HG02588 (cell line): ENCODE measurements around the gene CCDC33.
"Not testable (repeated sequence)": the region's sequence is repeated elsewhere in the genome, so short reads cannot be mapped to it uniquely, and the experiment has no call there.

Experiments used
- ATAC-seq: cut with Tn5 transposase; IDR thresholded peaks from one replicate; pipeline ENCODE4 v1.9.1; 2021; ENCODE audit warnings: mild to moderate bottlenecking, moderate library complexity; ENCODE audit not compliant: unreplicated experiment

CCDC33 gene

GRCh38 chr15:74352393-74352910 is 116.3 kb downstream of the CCDC33 start:
- no peak for ATAC-seq

GRCh38 chr15:74353992-74354391 is 117.9 kb downstream of the CCDC33 start:
- ATAC-seq: not testable (repeated sequence)

- not testable (repeated sequence) for ATAC-seq
Observed at GRCh38 chr15:74356050-74356449, 119.9 kb downstream of the CCDC33 start.

- not testable (repeated sequence) for ATAC-seq
Observed at GRCh38 chr15:74357514-74357913, 121.4 kb downstream of the CCDC33 start.

- not testable (repeated sequence) for ATAC-seq
Observed at GRCh38 chr15:74359376-74359775, 123.2 kb downstream of the CCDC33 start.

- not testable (repeated sequence) for ATAC-seq
Observed at GRCh38 chr15:74360855-74361254, 124.7 kb downstream of the CCDC33 start.

GRCh38 chr15:74362482-74362881 is 126.4 kb downstream of the CCDC33 start:
- ATAC-seq: no peak

GRCh38 chr15:74364936-74365597 is 128.9 kb downstream of the CCDC33 start:
- ATAC-seq: no peak

- no peak for ATAC-seq
Observed at GRCh38 chr15:74365598-74366445, 129.7 kb downstream of the CCDC33 start.

GRCh38 chr15:74367296-74367854 is 131.2 kb downstream of the CCDC33 start, which contains the start of gene CYP11A1:
CYP11A1 (minus strand) TSS chr15:74367646; CDS start chr15:74367585, 61 bp downstream.
- ATAC-seq: no peak

- no peak for ATAC-seq
Observed at GRCh38 chr15:74368121-74368520, 132.0 kb downstream of the CCDC33 start.

- ATAC-seq: no peak
Observed at GRCh38 chr15:74369084-74369745, 133.1 kb downstream of the CCDC33 start.

- ATAC-seq: no peak
Observed at GRCh38 chr15:74369756-74370155, 133.6 kb downstream of the CCDC33 start.

- no peak for ATAC-seq
Observed at GRCh38 chr15:74370471-74370870, 134.3 kb downstream of the CCDC33 start.

GRCh38 chr15:74373056-74373650 is 137.0 kb downstream of the CCDC33 start:
- no peak for ATAC-seq

GRCh38 chr15:74373731-74374647 is 137.9 kb downstream of the CCDC33 start:
- ATAC-seq: peak; percentile 70

- no peak for ATAC-seq
Observed at GRCh38 chr15:74374648-74375302, 138.6 kb downstream of the CCDC33 start.

GRCh38 chr15:74375303-74375693 is 139.2 kb downstream of the CCDC33 start:
- no peak for ATAC-seq

- no peak for ATAC-seq
Observed at GRCh38 chr15:74376226-74376625, 140.1 kb downstream of the CCDC33 start.
